Hematopoietic multipotent progenitor cell (in vitro differentiated cells): ENCODE results near the gene RUFY4. TPM values are rescaled to one million over a fixed set of nuclear protein-coding genes. Genes with fewer than 3 reads are reported as not detected.
"Not testable (repeated sequence)": the region's sequence is repeated elsewhere in the genome, so short reads cannot be mapped to it uniquely, and the experiment has no call there.

ENCODE experiments used
- DNase-seq, 3 donors: peaks; one replicate each; pipeline ENCODE4 v3.0.0-alpha.2; 2011 to 2015; ENCODE audit warnings: low read depth in 2 of 3, low spot score in 2 of 3
- total RNA-seq: library from RNA; depleted of rRNA; stranded (reverse); fragments of >200 nt; gene quantifications from one replicate; pipeline ENCODE4 v1.2.3, GENCODE V29; 2012

RUFY4 gene
- total RNA-seq, 1 donor: 1.1 TPM

GRCh38 chr2:218030409-218031195, 38.5 kb upstream of the RUFY4 start:
- DNase-seq: no peak

- no peak for DNase-seq
Measured at GRCh38 chr2:218031261-218031660, 37.8 kb upstream of the RUFY4 start.

- no peak for DNase-seq
Measured at GRCh38 chr2:218031771-218032257, 37.2 kb upstream of the RUFY4 start.

- DNase-seq: no peak
Measured at GRCh38 chr2:218032336-218033171, 36.5 kb upstream of the RUFY4 start.

- no peak for DNase-seq
Measured at GRCh38 chr2:218033208-218033589, 35.9 kb upstream of the RUFY4 start.

- DNase-seq: peak in 2 of 3 donors; percentile 18 to 32
Measured at GRCh38 chr2:218033590-218034496, 35.2 kb upstream of the RUFY4 start.

- DNase-seq: peak in 2 of 3 donors; percentile 58 to 80
Measured at GRCh38 chr2:218034497-218035213, 34.4 kb upstream of the RUFY4 start.

GRCh38 chr2:218035463-218036100, 33.5 kb upstream of the RUFY4 start:
- no peak for DNase-seq

- peak in 1 of 3 donors; percentile 21 for DNase-seq
Measured at GRCh38 chr2:218036371-218036770, 32.7 kb upstream of the RUFY4 start.

- DNase-seq: no peak
Measured at GRCh38 chr2:218039171-218039570, 29.9 kb upstream of the RUFY4 start.

- no peak for DNase-seq
Measured at GRCh38 chr2:218040883-218041282, 28.2 kb upstream of the RUFY4 start.

GRCh38 chr2:218041302-218042168, 27.5 kb upstream of the RUFY4 start:
- no peak for DNase-seq

- no peak for DNase-seq
Measured at GRCh38 chr2:218043100-218043499, 26.0 kb upstream of the RUFY4 start.

GRCh38 chr2:218043701-218044109, 25.3 kb upstream of the RUFY4 start:
- no peak for DNase-seq

GRCh38 chr2:218044599-218044998, 24.5 kb upstream of the RUFY4 start:
- DNase-seq: not testable (repeated sequence)

- DNase-seq: no peak
Measured at GRCh38 chr2:218046238-218046637, 22.8 kb upstream of the RUFY4 start.

- no peak for DNase-seq
Measured at GRCh38 chr2:218047536-218048225, 21.4 kb upstream of the RUFY4 start.

GRCh38 chr2:218051903-218052302, 17.1 kb upstream of the RUFY4 start:
- no peak for DNase-seq
